Measurements from ENCODE around the gene HTR2C.
"Not testable (repeated sequence)": the region's sequence is repeated elsewhere in the genome, so short reads cannot be mapped to it uniquely, and the experiment has no call there.

HTR2C gene

DNA sequence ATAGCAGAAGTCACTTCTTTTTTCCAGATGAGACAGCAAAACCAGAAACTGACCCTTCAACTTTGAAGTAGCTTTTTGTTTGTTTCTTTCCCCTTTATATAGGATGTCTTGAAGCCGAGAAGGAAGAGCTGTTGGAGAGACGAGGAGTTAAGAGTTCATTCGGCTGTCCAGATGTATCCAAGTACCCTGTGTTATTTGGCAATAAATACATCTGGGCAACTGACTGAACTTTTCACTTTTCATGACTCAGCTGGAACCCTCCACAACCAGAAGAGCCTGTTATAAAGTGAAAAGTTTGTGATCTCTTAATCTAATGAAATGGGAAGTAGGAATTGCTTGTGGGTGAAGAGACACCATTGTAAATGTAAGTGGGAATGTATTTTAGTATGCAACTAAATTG lies 131.2 kb downstream of the HTR2C start:
- DNase-seq, result no peak

DNA sequence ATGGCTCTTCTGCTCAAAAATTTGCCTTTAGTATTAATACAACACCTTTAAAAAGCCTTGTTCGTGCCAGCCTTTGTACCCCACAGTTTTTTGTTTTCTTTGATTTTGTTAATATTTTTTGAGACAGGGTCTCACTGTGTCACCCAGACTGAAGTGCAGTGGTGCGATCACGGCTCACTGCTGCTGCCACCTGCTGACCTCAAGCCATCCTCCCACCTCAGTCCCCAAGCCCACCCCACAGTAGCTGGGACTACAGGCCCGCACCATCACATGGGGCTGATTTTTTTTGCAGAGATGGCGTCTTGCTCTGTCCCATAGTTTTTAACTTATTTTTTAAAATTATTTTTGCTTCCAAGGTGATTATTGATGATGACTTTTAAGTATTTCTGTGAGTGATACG lies 134.0 kb downstream of the HTR2C start:
- no peak for DNase-seq

DNA sequence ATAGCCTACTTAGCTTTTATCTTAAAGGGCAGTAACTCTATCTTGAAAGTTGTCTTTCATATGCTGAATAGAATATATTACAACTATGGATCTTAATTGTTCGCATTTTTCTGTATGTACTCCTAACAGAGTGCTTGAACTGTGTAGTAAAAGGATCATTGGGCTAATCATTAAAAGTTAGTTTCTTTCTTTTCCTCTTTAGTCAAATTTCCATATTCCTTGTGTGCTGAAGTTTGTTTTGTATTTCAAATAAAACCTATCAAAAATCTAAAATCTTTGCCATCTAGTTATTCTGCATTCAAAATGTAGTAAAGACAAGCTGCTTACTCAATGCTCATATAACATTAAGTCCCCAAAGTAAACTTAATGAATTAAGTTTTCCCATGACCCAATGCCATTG lies 182.7 kb downstream of the HTR2C start:
- DNase-seq, result no peak

DNA sequence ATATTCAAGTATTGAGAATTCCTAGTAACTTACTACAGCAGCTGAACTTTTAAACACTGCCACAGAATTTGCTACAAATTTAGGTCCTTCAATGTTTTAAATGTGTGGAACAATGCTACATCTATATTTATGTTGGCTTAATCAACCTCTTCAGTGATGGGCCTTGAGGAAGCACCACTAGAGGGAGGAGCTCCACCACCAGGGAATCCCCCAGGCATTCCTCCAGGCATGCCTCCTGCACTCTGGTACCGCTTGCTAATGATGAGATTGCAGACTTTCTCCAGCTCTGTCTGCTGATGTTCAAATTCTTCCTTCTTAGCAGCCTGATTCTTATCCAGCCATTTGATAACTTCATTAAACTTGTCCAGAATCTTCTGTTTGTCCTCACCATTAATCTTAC lies 190.8 kb downstream of the HTR2C start:
- no peak for DNase-seq

DNA sequence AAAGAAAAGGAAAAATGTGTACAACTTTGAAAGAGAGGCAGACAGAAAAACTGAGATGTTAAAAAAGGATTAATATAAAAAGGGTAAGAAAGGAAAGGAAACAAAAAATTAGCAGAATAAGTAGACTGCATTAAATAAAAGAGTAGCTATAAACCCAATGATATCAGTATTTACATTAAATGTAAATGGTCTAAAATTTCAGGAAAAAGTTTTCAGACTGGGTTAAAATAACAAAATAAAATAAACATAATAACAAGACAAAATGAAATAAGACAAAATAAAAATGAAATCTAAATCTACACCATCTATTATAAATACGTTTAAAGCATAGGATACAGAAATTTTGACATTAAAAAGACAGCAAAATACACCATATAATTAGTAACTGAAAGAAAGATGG lies 199.0 kb downstream of the HTR2C start:
- no peak for DNase-seq

DNA sequence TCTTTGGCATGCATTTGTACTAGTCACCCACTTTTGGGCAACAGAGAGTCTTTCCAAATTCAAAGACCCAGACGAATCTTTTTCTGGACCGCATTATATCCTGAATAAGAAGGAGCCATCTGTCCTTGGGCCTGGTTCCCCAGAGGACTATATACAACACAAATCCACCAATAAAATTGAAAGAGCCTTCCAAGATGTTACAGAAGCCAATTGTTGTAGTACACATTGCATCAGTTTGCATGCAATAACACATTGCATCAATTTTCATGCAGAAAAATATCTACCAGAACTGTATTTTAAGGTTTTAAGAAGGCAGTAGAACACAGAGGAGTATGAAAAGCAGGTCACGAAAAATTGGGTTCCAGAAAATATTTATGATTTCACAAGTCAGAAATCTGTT lies 203.2 kb downstream of the HTR2C start:
- no peak for DNase-seq

DNA sequence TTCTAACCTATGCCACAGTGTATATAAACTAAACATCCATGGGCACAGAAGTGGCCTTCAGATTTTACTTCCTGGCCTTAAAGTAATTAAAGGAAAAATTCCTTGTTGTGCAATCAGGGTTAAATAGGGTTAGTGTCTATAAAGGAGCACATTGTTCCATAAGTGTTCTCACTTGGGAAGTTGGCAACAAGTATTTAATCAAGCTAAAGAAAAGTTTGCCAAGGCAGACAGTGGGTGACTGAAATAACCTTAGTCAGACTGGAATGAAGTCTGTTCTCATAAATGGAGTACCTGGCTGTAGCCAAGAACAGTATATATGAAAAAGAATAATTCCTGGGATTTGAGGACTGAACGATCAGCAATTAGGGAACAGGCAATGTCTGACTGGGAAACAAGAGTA lies 213.6 kb downstream of the HTR2C start:
- no peak for DNase-seq

DNA sequence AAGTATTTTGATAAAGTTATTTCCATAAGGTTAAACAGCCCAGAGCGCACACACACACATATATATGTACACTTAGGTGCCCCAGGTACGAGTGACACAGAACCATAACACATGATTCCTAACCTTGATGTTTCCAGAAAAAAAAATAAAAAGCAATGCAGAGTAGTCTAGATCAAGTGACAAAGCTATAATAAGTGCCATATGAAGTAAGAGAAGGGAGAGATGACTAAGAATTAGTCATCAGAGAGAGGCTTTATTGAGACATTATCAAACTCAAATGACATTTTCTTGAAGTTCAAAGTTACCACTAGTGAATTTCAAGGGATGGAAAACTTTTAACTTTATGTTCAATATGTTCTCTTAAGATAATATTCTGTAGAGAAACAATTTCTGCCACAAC lies 215.0 kb downstream of the HTR2C start:
- DNase-seq, result no peak

DNA sequence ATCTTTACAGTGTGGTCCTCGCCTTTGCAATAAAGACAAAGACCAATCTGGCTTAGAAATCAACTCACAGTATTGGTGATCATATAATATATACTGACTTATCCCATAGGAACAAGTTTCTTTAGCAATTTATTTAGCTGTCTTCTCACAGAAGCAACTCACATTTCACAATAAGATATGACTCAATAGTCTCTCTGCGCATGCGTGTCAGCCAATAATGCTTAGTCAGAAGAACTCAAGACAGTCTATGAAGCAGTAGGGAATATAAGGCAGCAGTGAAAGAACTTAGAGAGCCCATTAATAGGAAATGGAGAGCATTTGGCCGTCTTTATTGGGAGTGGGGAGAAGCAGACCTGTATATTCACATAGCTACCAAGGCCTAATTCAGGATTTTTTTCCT lies 216.8 kb downstream of the HTR2C start:
- DNase-seq, result no peak

DNA sequence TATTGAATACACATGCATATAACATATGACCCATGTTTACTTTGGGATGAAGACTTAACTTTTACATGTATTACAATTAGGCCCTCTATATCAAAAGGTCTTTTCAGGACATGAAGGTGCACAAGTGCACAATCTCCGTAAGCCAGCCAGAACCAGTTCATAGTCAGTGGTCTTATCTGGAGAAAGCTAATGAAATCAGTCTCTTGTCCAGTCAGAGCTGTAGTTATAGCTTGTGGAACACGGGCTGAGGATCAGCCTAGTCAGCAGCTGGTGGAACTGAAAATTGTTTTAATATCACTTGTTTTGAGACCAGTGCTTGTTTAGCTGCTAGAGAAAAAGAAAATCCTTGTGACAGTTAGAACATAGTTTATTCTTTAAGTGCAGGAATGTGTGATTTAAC lies 235.6 kb downstream of the HTR2C start:
- no peak for DNase-seq

DNA sequence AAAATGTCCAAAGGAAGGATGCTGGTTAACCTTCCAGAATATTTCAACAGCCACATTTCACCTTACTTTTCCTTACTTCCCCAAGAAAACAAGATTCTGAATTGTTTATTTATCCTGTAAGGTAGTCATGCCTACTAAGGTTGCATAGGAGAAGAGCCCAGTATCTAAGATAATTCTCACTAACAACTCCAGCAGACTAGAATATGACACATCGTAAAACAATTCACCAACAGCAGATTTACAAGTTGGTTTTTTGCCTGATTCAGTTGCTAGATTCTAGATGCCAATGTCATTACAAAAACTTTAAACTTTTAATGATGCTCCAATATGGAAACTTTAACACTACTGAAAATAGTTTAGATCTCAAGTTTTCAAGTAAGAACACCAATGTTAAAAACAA lies 257.2 kb downstream of the HTR2C start:
- no peak for DNase-seq

DNA sequence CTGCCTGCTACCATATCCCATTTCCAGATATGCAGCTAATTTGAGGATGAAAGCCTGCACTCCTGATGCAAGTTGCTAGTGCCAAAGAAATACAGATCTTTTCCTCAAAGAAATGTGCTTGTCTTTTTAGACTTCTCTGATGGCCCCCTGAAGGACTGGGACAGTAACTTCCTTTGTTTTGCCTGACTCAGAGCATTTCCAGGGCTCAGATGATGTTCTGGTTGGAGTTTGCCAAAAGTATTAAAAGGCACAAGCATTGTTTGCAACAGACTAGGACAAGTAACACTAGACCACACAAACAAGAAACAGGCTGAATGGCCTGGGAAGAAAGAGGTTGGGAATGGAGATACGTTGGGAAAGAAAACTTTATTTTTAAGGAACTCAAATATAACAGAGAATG lies 258.3 kb downstream of the HTR2C start:
- no peak for DNase-seq

DNA sequence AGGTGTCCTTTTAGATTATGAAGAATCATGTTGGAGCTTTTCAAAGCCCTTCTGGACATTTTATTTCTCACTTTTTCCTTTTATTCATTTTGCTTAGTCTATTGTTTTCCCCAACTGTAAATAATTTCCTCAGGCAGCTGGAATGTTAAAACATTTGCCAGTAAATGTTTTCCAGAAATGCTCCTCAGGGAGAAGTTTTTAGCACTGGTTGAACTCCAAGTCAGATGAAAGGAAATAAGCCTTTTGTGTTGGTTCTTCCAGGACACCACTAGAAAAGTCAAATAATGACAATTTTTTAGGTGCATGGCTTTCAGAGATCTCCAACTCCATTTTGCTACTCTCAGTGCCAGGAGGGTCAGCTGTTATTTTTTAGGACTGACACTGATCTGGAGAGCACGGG lies 305.6 kb downstream of the HTR2C start:
- no peak for DNase-seq

DNA sequence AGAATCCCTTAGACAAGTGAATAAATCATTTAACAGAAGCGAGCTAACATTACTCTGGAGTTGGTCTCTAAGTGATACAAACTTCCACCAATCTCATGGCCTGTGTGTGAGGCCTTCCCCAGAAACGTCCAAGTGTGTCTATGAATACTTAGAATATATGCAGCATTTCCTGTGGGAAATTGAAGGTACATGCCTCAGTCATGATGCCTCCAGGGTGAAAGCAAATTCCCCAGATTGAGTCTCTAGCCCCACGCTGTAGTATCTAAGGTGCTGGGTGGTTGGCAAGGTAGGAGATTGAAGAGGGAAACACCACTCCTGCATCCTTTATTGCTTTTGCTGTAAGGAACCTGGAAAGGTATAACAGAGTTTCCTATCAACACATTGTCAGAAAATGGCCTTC lies 319.7 kb downstream of the HTR2C start:
- no peak for DNase-seq

DNA sequence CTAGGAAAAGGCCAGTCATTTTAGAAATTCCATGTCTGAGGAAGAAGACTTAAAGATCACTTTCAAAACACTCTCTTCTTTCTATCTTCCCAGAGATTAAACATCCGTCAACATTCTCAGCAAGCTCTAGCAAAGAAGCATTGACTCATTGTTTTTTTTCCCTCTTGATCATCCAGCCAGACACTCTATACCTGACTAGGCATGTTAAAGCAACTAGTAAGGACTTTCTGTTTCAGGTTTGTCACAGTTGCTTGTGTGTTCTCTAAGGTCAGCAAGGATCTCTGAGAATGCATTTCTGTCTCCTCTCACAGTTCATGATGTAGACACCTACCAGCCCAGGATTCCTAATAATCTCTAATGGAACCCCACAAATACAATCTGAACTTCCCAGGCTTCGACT lies 321.4 kb downstream of the HTR2C start:
- no peak for DNase-seq

DNA sequence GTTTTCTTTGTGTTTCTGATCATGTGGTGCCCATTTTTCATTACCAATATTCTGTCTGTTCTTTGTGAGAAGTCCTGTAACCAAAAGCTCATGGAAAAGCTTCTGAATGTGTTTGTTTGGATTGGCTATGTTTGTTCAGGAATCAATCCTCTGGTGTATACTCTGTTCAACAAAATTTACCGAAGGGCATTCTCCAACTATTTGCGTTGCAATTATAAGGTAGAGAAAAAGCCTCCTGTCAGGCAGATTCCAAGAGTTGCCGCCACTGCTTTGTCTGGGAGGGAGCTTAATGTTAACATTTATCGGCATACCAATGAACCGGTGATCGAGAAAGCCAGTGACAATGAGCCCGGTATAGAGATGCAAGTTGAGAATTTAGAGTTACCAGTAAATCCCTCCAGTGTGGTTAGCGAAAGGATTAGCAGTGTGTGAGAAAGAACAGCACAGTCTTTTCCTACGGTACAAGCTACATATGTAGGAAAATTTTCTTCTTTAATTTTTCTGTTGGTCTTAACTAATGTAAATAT lies 323.2 kb downstream of the HTR2C start:
- no peak for DNase-seq

DNA sequence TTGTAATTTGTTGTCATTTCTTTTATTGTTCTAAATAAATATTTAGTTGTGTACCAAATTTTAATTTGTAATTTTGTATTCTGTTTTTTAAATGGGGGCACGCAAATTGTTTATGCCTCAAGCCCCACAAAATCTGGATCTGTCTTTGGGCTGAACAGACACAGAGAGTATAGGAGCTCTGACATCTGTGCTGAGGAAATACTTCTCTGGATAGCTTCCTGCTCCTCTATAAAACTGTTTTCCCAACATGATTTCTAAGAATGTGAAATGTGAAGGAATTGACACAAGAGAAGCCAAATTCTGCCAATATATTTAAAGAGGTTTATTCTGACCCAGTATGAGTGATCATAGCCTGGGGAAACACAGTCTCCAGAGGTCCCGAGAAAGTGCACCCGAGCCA lies 340.5 kb downstream of the HTR2C start:
- no peak for DNase-seq

DNA sequence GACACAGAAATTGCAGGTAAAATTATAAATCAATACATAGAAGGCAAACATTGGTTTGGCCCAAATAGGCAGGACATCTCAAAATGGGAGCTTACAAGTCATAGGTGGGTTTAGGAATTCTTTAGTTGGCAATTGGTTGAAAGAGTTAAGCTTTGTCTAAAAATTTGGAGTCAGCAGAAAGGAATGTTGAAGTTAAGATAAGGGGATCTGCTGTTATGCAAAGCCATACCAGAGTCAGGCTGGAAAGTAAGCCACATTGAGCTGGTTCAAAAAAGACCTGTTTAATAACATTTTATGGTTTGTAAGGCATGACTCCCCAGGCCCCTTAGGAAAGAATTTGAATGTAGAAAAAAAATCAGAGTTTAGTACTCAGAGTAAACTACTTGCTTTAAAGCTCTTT lies 341.0 kb downstream of the HTR2C start:
- no peak for DNase-seq

DNA sequence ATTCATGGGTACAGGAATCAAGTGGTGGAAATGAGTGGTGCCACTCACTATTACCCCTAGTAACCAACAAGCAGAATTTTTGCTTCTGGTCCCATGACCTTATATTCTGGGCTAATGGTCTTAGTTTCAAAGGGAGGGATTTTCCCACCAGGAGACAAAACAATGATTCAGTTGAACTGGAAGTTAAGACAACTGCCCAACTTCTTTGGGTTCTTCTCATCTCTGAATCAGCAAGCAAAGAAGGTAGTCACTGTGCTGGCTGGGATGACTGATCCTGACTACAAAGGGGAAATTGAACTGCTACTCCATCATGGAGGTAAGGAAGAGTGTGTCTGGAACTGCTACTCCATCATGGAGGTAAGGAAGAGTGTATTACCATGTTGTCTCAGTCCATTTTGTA lies 346.3 kb downstream of the HTR2C start:
- DNase-seq, result no peak

DNA sequence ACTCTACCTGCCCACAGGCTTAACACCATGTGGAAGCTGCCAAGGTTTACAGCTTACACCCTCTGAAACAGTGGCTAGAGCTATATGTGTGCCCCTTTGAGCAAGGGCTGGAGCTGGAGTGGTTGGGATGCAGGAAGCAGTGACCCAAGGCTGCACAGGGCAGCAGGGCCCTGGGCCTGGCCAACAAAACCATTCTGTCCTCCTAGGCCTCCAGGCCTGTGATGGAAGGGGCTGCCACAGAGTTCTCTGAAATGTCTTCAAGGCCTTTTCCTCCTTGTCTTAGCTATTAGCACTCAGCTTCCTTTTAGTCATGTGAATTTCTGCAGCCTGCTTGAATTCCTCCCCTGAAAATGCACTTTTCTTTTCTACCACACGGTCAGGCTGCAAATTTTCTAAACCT lies 348.7 kb downstream of the HTR2C start:
- DNase-seq, result no peak

DNA sequence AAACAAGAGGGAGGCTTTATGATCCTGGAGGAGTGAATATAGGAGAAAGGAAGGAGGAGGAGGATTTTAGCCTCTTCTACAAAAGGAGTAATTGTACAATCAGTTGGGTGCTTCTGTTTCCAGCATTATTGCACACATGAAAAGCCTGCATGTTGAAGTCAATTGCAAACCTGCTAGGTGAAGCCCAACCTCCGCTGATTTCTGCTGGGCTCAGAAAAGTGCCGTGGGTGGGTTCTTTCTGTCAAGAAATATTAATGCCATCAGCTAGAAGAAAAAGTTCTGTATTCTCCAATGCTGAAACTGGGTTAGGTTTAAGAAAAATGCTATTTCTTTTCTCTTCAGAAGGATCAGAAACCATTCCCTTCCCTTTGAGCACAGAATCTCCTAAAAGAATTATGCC lies 349.4 kb downstream of the HTR2C start:
- not testable (repeated sequence) for DNase-seq

DNA sequence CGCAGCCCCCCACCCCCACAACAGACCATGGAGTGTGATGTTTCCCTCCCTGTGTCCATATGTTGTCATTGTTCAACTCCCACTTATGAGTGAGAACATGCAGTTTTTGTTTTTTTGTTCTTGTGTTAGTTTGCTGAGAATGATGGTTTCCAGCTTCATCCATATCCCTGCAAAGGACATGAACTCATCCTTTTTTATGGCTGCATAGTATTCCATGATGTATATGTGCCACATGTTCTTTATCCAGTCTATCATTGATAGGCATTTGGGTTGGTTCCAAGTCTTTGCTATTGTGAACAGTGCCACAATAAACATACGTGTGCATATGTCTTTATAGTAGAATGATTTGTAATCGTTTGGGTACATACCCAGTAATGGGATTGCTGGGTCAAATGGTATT lies 353.2 kb downstream of the HTR2C start:
- not testable (repeated sequence) for DNase-seq

DNA sequence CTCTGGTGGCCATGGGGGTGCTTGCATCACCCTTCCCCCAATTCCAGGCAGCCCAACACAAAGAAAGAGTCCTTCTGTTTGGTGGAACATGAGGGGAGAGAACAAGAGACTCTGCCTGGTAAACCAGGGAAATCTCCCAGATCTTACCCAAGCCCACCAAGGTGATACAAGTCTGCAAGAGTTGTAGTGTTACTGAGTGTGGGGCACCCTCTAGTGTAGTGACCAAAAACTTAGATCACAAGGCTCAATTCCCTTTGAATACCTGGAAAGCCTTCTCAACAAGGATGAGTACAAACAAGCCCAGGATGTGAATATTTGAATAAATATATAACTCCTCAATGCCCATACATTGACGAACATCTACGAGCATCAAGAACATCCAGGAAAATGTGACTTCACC lies 368.8 kb downstream of the HTR2C start:
- DNase-seq, result no peak
